K562 (cell line): ENCODE results near the gene IFI27L2. TPM values are rescaled to one million over a fixed set of nuclear protein-coding genes. Genes with fewer than 3 reads are reported as not detected.

Experiments used
- ATAC-seq: fragments of 200-7000 bp; cut with Tn5 transposase; 3 replicates; pipeline ENCODE4 v1.9.1; 2020; ENCODE audit warnings: moderate library complexity
- BruUV-seq: library from RNA; stranded (reverse); fragments of 400-500 nt; replicated peaks from 2 replicates; lab custom pipeline; 2021; lab: Mats Ljungman, UMichigan
- CTCF ChIA-PET: fragments of 300-600 bp; formaldehyde crosslinking; extraction: SDS; loops from one replicate; lab custom pipeline; 2021; ENCODE audit warnings: low intra/inter-chr PET ratio; lab: Yijun Ruan, JAX
- POLR2A ChIA-PET: fragments of 300-600, 350-650 bp; sonication (Branson Sonifier 250); formaldehyde crosslinking; extraction: SDS; loops from one replicate; lab custom pipeline; 2021; ENCODE audit warnings: antibody characterized with exemption, inconsistent platforms; lab: Yijun Ruan, JAX
- DNase-seq, 4 experiments: peaks; one replicate each; pipeline versions ENCODE4 v3.0.0 to v3.0.0-alpha.2; 2011 to 2018; ENCODE audit warnings: low spot score in 3 of 4, mixed read lengths in 3 of 4; ENCODE audit errors: extremely low read depth in 1 of 4
- FAIRE-seq: peaks from 2 replicates; lab custom pipeline; 2011; peaks lifted over from hg19 to GRCh38; lab: Jason Lieb, UNC
- H2AFZ ChIP-seq: 2 replicates; pipeline ENCODE4 v1.6.0; 2011; ENCODE audit warnings: low read depth, low read length, control low read depth, inconsistent platforms
- H3K27ac ChIP-seq: fragments of 200-600 bp; 3 replicates; pipeline ENCODE4 v1.8.0; 2011; ENCODE audit warnings: low read depth, mild to moderate bottlenecking, control low read depth, inconsistent platforms, low read length, moderate library complexity, mixed read lengths; ENCODE audit errors: extremely low read depth
- H3K27me3 ChIP-seq, 2 experiments: fragments of 300-600 bp in 1 of 2; 2 replicates in 1 of 2; 3 replicates in 1 of 2; pipeline versions ENCODE4 v1.6.0 to v1.8.0; 2011; ENCODE audit warnings: inconsistent platforms in 2 of 2, low read length in 2 of 2, mild to moderate bottlenecking in 1 of 2, mixed read lengths in 1 of 2, moderate library complexity in 1 of 2; ENCODE audit not compliant: control insufficient read depth in 2 of 2, insufficient read depth in 2 of 2
- H3K36me3 ChIP-seq: fragments of 300-600 bp; 3 replicates; pipeline ENCODE4 v1.8.0; 2011; ENCODE audit warnings: mild to moderate bottlenecking, low read length, inconsistent platforms; ENCODE audit not compliant: control insufficient read depth, insufficient read depth
- H3K4me1 ChIP-seq, 2 experiments: fragments of 200-600 bp in 1 of 2; replicated peaks in 1 of 2; 2 replicates in 1 of 2; 3 replicates in 1 of 2; pipeline versions ENCODE4 v1.5.1 to v1.8.0; 2011; ENCODE audit warnings: inconsistent platforms in 2 of 2, low read length in 2 of 2, mild to moderate bottlenecking in 1 of 2, mixed read lengths in 1 of 2, moderate library complexity in 1 of 2; ENCODE audit not compliant: control insufficient read depth in 2 of 2, insufficient read depth in 2 of 2
- H3K4me2 ChIP-seq: 2 replicates; pipeline ENCODE4 v1.6.1; 2011; ENCODE audit warnings: low read length, control low read depth, inconsistent platforms, mixed read lengths; ENCODE audit not compliant: insufficient read depth
- H3K4me3 ChIP-seq: fragments of 200-600 bp; sonication (generic), shearing (Covaris generic); 2 replicates; pipeline ENCODE4 v1.5.1; 2016; ENCODE audit warnings: control low read depth, inconsistent platforms
- H3K79me2 ChIP-seq: fragments of 200-600 bp; 3 replicates; pipeline ENCODE4 v1.8.0; 2011; ENCODE audit warnings: low read length, inconsistent platforms; ENCODE audit not compliant: control insufficient read depth, insufficient read depth
- H3K9ac ChIP-seq, 2 experiments: 2 replicates each; pipeline versions ENCODE4 v1.6.0 to v1.6.1; 2011; ENCODE audit warnings: low read depth in 2 of 2, low read length in 2 of 2, control low read depth in 1 of 2, inconsistent platforms in 1 of 2, mild to moderate bottlenecking in 1 of 2, mixed read lengths in 1 of 2; ENCODE audit not compliant: insufficient read depth in 1 of 2
- H3K9me1 ChIP-seq: one replicate; pipeline ENCODE4 v1.6.0; 2011; ENCODE audit warnings: inconsistent platforms, mild to moderate bottlenecking, low read length, moderate library complexity; ENCODE audit not compliant: control insufficient read depth, insufficient read depth
- H3K9me3 ChIP-seq: replicated peaks from 2 replicates; pipeline ENCODE4 v1.5.1; 2011; ENCODE audit warnings: low read depth, low read length, inconsistent platforms; ENCODE audit not compliant: control insufficient read depth, insufficient read depth
- H4K20me1 ChIP-seq: replicated peaks from 2 replicates; pipeline ENCODE4 v1.6.1; 2011; ENCODE audit warnings: low read length, inconsistent platforms, mixed read lengths; ENCODE audit not compliant: control insufficient read depth, insufficient read depth
- ARID3A ChIP-seq: IDR thresholded peaks from 2 replicates; pipeline ENCODE4 v1.6.1; 2012; ENCODE audit warnings: low read depth, low read length, improper control_type of control experiment, borderline replicate concordance
- ARNT ChIP-seq, 2 experiments: fragments of 450-650 bp; IDR thresholded peaks; 2 replicates each; pipeline ENCODE4 v1.6.1; 2016; ENCODE audit warnings: mild to moderate bottlenecking in 1 of 2
- ATF4 ChIP-seq: fragments of 450-650 bp; formaldehyde crosslinking; IDR thresholded peaks from 2 replicates; pipeline ENCODE4 v1.4.0; 2022; ENCODE audit warnings: mild to moderate bottlenecking, moderate library complexity
- BCOR ChIP-seq: fragments of 450-650 bp; IDR thresholded peaks from 2 replicates; pipeline ENCODE4 v1.6.1; 2016
- BRD4 ChIP-seq: fragments of 200-600 bp; sonication (generic); IDR thresholded peaks from 2 replicates; pipeline ENCODE4 v1.6.1; 2017; ENCODE audit warnings: inconsistent platforms
- HNRNPL ChIP-seq: fragments of 200-400 bp; formaldehyde crosslinking; IDR thresholded peaks from 2 replicates; pipeline ENCODE4 v1.6.1; 2017; ENCODE audit warnings: low read depth, mild to moderate bottlenecking, low read length
- IRF1 ChIP-seq: sonication (generic); formaldehyde crosslinking; IDR thresholded peaks from 2 replicates; pipeline ENCODE4 v1.8.0; 2022; ENCODE audit warnings: missing genetic modification reagents, mild to moderate bottlenecking, borderline replicate concordance
- NR2C1 ChIP-seq, 2 experiments: fragments of 450-650 bp; IDR thresholded peaks; 2 replicates each; pipeline ENCODE4 v1.6.1; 2017; ENCODE audit warnings: mild to moderate bottlenecking in 2 of 2, antibody characterized with exemption in 1 of 2, inconsistent platforms in 1 of 2, missing compliant biosample characterization in 1 of 2, missing genetic modification characterization in 1 of 2
- PKNOX1 ChIP-seq: fragments of 450-650 bp; IDR thresholded peaks from 2 replicates; pipeline ENCODE4 v1.6.1; 2016
- ZBTB33 ChIP-seq: sonication (generic); formaldehyde crosslinking; IDR thresholded peaks from 2 replicates; pipeline ENCODE4 v1.8.1; 2023; ENCODE audit warnings: mild to moderate bottlenecking, missing genetic modification reagents
- ZC3H8 ChIP-seq: fragments of 450-650 bp; IDR thresholded peaks from 2 replicates; pipeline ENCODE4 v1.6.1; 2017
- ZNF274 ChIP-seq: IDR thresholded peaks from 2 replicates; pipeline ENCODE4 v1.6.1; 2011; ENCODE audit warnings: low read depth, mild to moderate bottlenecking, low read length, moderate library complexity, borderline replicate concordance
- ZNF398 ChIP-seq: fragments of 250-450 bp; sonication (Bioruptor Pico); IDR thresholded peaks from 2 replicates; pipeline ENCODE4 v1.8.0; 2021; ENCODE audit warnings: moderate library complexity, mild to moderate bottlenecking, inconsistent platforms
- WGBS: fragments of 100-300 bp; shearing (Covaris generic); methylation state at CpG from one replicate; pipeline ENCODE4 v1.1.6; 2016; ENCODE audit warnings: low coverage, mixed read lengths; ENCODE audit not compliant: insufficient coverage; ENCODE audit errors: missing lambda C conversion rate; 5-methylcytosine and 5-hydroxymethylcytosine counted together
- in situ Hi-C: fragments of 300-500 bp; cut with MboI; formaldehyde crosslinking; loops from 4 replicates; pipeline ENCODE4 v1.15.0; 2018; ENCODE audit warnings: inconsistent platforms, mixed read lengths
- intact Hi-C: fragments of 100-400 bp; cut with micrococcal nuclease; formaldehyde crosslinking; loops from 2 replicates; pipeline ENCODE4 v1.14.2; 2022
- polyA plus RNA-seq, 8 experiments: library from polyadenylated mRNA; depleted of rRNA in 4 of 8; stranded (reverse) in 5 of 8; unstranded in 3 of 8; fragments of >200 nt; fragmentation: Nextera tagmentation in 2 of 8; fragmentation: Illumina TruSeq in 1 of 8; extraction: Ambion mirVana in 2 of 8; extraction: Trizol in 1 of 8; gene quantifications; 2 replicates each; pipeline versions ENCODE4 v1.2.1 to v1.2.3, GENCODE V29; 2011 to 2014; ENCODE audit warnings: inconsistent platforms in 1 of 8, missing spikeins in 1 of 8
- total RNA-seq, 7 experiments: library from RNA; depleted of rRNA in 6 of 7; stranded (reverse); fragments of >200 nt in 6 of 7; fragmentation: Illumina TruSeq in 2 of 7; extraction: Trizol in 2 of 7; gene quantifications; 2 replicates each; pipeline versions ENCODE4 v1.2.1 to v1.2.3, GENCODE V29; 2011 to 2021; ENCODE audit warnings: low replicate concordance in 1 of 7

IFI27L2 gene
- total and polyA plus RNA-seq, 9 of the 15 experiments (the other 6 are each of a cell fraction or from before 2014, with no cell fraction given), result 1.0 to 9.3 (median 4.1) TPM

GRCh38 chr14:94102768-94103482 lies 26.5 kb downstream of the IFI27L2 start:
- no peak for DNase-seq
- Histone ChIP-seq H3K27me3 (no peaks in the 10 kb centered on the region), H3K9me3 (no peaks in the 10 kb centered on the region), H3K27ac (no peak overlapping the region), H3K9me1 (peaks cover 2% of the 10 kb centered on the region), H4K20me1 (no peaks in the 10 kb centered on the region), H3K36me3 (no peaks in the 10 kb centered on the region), H3K79me2 (no peaks in the 10 kb centered on the region), H3K9ac (no peak overlapping the region), H2AFZ (no peak overlapping the region), H3K4me1 (no peaks in the 10 kb centered on the region; a peak in 1 of 5 replicates), H3K4me3 (no peak overlapping the region), H3K4me2 (no peak overlapping the region)
- BruUV-seq, result no TSS peak
- no peak for FAIRE-seq
- CTCF ChIA-PET, result no interaction called here
- ATAC-seq, result no peak
- 59% methylated on average over 7 of the region's 8 CpGs for WGBS
- POLR2A ChIA-PET, result interaction anchor here (1.1 kb wide), 1 partner anchor 9 kb away, joined by 3 read pairs; no protein-coding TSS in a partner anchor
- in situ Hi-C loops, result no loop called here
- intact Hi-C loops, result no loop called here
- TF ChIP-seq BCOR (no peak), ZNF398 (CRISPR knock-in tag) (no peak), PKNOX1 (no peak), BRD4 (no peak), ARID3A (no peak), ATF4 (CRISPR knock-in tag) (no peak), ARNT (IDR thresholded peaks at IDR 0.05) (no peak), ZBTB33 (CRISPR knock-in tag) (no peak), ZNF274 (no peak), NR2C1 (IDR thresholded peaks at IDR 0.05) (no peak), NR2C1 (tag; IDR thresholded peaks at IDR 0.05) (no peak), ZC3H8 (no peak), IRF1 (CRISPR knock-in tag) (no peak), HNRNPL (no peak)
